GM21390 (cell line): Measurements from ENCODE around the gene ELAC1.
"Not testable (repeated sequence)": the region's sequence is repeated elsewhere in the genome, so short reads cannot be mapped to it uniquely, and the experiment has no call there.

Experiments used
- ATAC-seq: cut with Tn5 transposase; IDR thresholded peaks from one replicate; pipeline ENCODE4 v1.9.1; 2021; ENCODE audit not compliant: unreplicated experiment

ELAC1 gene

DNA sequence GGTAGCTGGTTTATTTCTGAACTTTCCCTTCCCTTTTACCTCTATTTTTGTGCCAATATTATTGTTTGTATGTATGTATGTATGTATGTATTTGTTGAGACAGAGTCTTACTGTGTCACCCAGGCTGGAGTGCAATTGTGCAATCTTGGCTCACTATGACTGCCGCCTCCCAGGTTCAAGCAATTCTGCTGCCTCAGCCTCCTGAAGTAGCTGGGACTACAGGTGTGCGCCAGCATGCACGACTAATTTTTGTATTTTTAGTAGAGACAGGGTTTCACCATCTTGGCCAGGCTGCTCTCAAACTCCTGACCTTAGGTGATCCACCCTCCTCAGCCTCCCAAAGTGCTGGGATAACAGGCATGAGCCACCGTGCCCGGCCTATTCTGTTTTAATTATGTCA lies 4.6 kb downstream of the ELAC1 start:
- not testable (repeated sequence) for ATAC-seq

DNA sequence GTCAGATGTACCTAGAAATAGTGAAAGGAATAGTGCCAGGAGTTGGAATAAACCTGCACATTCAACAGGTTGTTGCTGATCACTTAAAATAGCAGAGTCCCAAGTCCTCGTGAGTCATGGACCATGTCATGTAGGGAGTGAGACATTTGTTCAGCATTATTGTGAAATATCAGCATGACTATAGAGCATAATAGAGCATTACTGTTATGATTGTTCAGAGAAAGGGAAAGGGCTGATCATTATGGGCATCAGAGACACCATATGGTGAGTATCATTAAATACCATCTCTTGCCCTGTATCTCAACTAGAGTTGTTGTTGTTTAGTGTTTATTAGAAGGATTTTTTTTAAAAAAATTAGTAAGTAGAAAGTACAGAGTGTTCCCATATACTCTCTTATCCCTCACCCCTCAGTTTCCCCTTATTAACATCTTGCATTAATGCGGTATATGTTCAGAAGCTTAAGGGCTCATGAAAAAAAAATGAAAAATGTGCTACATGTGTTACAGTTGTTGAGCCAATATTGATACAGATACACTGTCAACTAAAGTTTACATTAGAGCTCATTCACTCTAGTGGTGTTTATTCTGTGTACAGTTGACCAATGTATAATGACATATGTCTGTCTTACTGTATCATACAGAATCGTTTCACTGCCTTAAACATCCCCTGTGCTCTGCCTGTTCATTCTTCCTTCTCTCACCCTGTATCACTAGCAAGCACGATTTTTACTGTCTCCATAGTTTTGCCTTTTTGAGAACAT lies 5.7 kb downstream of the ELAC1 start:
- ATAC-seq: no peak

DNA sequence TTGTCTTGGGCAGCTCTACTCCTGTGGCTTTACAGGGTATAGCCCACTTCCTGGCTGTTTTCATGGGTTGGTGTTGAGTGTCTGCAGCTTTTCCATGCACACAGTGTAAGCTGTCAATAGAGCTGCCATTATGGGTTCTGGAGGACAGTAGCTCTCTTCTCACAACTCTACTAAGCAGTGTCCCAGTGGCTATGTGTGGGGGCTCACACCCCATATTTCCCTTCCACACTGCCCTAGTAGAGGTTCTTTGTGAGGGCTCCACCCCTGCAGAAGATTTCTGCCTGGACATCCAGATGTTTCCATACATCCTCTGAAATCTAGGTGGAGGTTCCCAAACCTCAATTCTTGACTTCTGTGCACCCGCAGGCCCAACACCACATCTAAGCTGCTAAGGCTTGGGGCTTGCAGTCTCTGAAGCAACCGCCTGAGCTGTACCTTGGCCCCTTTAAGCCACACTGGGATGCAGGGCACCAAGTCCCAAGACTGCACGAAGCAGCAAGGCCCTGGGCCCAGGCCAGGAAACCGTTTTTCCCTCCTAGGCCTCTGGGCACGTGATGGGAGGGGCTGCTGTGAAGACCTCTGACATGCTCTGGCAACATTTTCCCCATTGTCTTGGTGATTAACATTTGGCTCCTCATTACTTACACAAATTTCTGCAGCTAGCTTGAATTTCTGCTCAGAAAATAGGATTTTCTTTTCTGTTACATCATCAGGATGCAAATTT lies 9.4 kb downstream of the ELAC1 start:
- no peak for ATAC-seq

DNA sequence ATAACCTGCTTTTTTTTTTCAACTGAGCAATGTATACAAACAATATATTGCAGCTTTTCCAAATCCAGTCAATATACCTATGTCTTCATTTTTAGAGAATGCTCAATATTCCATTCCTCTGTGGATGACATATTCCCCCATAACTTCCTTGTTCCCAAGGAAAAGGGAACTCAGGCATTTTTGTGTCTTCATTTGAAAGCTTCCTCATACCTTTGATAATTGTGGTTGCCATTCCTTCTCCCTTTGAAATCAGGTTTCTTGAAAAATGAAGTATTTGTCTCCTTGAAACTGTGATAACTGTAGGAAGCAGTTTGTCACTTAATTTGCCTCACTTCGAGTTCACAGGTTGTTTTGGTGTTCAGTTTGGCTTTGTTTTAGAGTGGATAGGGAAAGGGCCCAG lies 13.5 kb downstream of the ELAC1 start:
- no peak for ATAC-seq

DNA sequence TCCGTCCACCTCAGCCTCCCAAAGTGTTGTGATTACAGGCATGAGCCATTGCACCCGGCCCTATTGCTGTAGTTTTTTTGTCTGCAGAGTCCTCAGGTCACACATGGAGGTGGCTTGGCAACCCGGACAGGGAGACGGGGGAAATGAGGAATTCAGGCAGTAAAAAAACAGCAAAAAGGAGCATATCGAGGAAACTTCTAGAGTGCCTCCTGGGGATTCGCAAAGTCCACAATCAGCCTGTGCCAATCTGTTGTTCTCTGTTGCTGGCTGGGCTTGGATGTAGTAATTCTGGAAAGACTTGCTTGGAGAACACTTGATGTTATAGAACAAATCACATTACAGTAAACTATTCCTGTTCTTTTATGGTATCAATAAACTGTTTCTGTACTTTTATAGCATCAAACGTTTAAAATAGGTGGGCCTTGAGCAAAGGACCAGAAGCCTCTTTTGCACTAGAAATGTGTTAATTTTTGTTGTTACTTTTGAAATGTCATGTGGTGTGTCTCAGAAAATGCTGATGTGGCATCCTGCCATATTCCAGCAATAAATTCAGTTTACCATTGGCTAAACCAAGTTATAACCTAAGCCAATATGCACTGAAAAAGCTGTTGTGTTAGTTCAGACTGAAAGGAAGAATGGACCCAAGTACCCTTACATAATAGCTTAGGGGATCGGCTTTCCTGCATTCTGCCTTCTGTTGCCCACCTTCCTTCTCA lies 14.4 kb downstream of the ELAC1 start:
- no peak for ATAC-seq

DNA sequence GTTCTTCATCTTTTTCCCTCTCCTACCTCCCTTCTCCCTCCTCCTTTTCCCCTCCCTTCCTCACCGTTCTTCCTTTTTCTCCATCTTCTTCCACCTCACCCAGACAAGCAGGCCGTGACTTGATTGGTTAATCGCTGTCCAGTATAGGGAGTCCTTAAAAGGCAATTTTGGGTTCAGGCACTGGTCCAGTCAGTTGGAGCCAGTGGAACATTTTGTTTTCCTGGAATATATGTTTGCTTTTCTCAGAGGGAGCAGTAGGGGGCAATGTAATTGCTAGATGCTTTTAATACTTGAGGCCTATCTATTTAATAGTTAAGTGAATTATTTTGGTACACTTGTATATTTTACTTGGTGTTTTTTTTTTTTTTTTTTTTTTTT lies 15.0 kb downstream of the ELAC1 start:
- no peak for ATAC-seq

DNA sequence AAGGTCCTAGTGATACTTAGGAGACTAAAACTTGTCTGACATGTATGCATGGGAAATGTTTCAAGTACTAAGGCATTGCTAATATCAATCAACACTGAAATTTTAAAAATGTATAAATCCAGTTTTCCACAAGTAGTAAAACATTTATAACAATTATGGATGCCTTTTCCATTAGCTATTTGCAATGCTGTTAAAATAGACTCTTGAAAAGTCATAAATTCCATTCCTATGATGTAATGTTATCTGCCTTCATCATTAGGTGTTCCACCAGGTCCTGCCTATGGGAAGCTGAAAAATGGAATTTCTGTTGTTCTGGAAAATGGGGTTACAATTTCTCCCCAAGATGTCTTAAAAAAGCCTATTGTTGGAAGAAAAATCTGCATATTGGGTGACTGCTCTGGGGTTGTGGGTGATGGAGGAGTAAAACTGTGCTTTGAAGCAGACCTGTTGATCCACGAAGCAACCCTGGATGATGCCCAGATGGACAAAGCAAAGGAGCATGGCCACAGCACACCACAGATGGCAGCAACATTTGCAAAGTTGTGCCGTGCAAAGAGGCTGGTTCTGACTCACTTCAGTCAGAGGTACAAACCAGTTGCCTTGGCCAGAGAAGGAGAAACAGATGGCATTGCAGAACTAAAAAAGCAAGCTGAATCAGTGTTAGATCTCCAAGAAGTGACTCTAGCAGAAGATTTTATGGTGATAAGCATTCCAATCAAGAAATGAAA lies 18.7 kb downstream of the ELAC1 start:
- no peak for ATAC-seq

DNA sequence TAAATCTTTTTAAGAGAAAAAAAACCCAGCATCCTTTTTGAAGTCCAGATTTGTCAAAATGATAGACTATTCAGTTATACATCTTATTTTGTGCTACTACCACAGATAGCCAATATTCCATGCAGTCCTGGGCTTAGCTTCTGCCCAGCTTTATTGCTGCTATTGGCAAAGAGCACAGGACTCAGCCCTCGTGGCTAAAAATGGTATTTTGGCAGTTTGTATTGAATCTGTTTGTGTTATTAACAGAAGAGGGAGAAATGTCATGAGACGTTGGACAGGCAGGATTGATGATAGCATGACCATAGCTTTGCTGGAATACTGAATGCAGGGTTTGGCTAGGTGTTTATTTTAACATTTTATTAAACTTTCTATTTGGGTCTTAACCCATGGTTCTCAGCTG lies 19.4 kb downstream of the ELAC1 start:
- no peak for ATAC-seq

DNA sequence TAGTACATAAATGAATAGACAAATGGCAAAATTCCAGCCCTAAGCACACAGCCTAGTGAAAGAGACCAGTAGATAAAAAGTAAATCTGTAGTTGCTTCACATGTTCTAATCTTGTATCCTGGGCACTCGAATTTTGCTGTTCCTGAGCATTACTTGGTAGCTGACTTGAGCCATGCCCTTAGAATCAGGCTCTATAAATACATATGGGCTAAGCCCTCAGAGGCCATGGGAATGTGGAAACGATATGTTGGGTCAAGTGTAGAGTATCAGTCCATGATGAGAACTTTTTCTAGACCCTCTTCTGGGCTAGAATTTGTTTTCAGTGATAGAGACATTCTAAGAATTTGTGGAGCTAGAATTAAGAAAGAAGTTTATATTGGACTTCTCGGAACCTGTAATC lies 21.9 kb downstream of the ELAC1 start:
- no peak for ATAC-seq

DNA sequence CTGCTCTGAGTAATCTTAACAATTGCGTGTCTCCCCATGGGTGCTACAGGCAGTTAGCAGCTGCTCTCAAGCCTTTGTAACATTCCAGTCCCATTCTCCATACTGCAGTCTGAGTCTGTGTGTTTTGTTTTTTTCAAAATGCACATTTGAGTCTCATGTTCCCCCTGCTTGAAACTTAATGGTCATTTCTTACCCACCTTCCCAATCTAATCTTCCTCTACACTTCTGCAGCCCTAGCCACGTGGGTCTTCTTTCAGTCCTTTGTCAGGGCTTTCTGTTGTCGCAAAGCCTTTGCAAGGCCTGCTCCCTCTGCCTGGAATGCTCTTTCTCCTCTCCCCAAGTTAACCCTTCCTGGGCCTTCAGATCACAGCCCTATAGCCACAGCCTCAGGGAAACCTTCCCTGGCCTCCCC lies 24.5 kb downstream of the ELAC1 start:
- ATAC-seq: no peak

DNA sequence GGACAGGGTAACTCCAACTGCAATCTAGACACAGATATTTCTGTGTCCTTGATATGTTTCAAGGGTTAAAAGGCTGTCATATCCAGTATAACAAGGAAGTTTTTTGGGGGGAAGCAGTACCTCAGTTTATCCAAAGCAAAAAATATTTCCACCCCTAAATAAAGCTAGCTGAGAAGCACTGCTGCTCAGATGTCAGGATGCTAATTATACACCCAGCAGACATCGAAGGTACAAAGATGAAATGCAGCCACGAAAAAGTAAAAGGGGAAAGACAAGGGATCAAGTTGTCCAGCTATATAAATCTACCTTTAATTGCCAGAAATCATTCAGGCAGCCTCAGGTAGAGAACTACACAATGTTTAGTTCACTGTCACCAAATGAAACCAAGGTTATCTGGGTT lies 26.2 kb downstream of the ELAC1 start:
- ATAC-seq: no peak

DNA sequence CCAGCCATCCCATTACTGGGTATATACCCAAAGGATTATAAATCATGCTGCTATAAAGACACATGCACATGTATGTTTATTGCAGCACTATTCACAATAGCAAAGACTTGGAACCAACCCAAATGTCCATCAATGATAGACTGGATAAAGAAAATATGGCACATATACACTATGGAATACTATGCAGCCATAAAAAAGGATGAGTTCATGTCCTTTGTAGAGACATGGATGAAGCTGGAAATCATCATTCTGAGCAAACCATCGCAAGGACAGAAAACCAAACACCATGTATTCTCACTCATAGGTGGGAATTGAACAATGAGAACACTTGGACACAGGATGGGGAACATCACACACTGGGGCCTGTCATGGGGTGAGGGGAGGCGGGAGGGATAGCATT lies 35.3 kb downstream of the ELAC1 start:
- not testable (repeated sequence) for ATAC-seq

DNA sequence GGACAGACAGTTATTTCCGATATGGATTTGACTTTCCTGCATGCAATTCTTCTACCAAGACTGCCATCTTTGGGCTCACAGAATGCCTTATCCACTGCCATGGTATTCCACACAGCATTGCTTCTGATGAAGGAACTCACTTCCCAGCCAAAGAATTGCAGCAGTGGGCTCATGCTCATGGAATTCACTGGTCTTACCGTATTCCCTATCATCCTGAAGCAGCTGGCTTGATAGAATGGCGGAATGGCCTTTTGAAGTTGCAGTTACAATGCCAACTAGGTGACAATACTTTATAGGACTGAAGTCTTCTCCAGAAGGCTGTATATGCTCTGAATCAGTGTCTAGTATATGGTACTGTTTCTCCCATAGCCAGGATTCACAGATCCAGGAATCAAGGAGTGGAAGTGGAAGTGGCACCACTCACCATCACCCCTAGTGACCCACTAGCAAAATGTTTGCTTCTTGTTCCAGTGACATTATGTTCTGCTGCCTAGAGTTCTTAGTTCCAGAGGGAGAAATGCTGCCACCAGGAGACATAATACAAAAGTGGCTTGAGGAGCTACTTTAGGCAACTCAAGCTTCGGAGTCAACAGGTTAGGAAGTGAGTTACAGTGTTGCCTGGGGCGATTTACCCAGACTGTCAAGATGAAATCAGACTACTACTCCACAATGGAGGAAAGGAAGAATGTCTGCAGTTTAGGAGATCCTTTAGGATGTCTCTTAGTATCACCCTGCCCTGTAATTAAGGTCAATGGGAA lies 38.4 kb downstream of the ELAC1 start:
- no peak for ATAC-seq

DNA sequence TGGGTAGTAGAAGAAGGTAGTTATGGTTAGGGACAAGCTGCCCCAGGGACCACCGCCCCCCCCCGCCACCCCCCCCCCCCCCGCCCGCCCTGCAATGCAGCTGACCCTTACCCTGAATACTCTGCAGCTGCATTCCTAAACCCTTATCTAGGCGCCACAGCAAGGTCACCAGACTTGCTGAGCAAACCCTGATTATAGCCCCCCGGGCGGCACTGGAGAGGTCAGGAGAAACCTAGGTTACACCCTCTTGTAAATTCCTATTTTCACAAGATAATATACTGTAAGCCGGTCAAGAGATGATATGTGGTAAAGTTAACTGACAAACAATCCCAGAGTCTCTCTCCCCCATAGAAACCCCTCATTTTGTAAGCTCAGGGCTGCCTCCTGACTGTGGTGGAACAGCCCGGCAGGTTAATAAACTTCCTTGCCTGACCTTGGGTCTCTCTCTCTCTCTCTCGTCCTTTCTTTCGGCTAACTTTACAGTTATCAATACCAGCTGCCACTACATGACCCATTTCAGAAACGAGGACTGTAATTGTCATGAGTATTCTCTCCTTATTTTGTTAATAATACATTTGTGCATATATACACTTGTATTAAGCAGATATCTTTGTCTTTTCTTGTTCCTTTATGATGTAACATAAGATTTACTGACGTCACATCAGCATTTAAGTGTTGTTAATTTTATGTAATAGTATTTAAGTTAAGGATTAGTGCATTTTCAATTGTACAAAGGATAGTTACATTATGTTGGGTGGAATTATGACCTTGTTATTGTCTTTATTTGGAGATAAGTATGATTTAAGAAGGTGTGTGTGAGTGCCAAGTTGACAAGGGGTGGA lies 39.3 kb downstream of the ELAC1 start:
- ATAC-seq: no peak

DNA sequence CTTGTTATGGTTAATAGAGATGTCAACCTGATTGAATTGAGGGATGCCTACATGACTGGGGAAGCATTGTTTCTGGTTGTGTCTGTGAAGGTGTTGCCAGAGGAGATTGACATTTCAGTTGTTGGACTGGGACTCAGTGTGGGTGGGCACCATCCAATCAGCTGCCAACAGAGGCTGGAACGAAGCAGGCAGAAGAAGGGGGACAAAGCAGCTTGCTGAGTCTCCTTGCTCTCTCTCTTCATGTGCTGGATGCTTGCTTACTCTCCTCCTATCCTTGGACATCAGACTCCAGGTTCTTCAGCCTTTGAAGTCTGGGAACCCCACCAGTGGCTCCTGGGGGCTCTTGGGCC lies 39.9 kb downstream of the ELAC1 start:
- ATAC-seq: no peak

DNA sequence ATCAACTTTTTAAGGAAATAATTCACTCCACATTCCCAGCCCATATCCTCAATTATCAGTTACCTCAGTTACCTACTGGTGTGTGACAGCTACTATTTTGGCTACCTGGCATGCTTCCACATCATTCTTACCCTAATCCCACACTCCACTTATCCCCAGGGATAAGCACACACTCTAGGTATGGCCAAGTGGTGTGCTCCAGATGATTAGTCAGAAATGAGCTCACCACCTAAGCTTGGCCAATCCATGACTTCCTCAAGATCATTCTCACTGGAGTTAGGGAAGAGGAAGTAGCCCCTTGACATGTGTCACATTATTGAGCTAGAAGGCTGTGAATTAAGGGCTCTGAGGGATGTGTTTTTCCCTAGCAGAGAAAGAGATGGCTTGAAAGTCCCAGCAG lies 41.2 kb downstream of the ELAC1 start:
- no peak for ATAC-seq

DNA sequence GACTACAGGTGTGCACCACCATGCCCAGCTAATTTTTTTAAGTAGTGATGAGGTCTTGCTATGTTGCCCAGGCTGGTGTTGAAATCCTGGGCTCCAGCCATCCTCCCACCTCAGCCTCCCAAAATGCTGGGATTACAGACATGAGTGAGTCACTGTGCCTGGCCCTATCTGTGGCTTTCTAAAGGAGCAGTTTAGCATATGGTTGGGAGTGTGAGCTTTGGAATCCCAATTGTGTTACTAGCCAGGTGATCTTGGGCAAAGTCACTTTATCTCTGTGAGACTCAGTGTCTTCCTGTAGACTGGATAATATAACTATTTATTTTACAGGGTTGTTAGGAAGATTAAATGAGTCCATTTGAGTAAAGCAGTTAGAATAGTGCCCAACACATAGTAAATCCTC lies 42.4 kb downstream of the ELAC1 start:
- no peak for ATAC-seq

DNA sequence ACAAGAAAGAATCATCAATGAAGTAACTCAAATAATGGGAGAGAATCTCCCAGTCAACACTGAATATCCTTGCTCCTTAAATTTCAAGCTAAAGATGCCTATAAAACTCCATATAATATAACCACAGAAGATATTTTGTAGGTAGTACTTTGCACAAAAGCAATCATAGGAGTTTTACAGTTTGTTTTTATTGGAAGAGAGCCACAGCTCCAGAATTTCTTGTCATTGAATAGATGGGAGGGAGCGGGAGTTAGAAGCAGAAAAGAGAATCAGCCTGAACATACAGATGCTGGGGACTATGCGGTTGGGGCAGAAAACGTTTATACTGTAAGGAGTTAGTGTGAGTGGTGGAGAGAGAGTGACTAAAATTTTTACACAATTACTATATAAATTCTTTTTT lies 43.9 kb downstream of the ELAC1 start:
- ATAC-seq: no peak

DNA sequence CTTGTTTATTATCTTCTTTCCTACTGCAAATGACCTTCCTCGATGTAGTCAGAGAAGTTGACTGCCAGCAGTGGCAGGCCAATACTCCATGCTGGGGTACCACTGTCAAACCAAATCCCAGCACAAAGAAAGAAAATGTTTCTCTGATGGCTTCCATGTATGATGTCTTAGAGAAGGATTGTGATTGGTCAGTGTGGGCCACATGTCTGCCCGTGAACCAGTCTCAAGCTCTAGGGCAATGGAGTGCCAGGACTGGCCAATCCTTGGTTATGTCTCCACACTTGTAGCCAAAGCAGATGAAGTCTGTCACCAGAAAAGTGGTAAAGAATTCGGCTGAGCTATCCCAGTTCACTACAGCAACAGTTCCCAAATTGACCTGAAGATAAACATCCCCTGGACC lies 44.6 kb downstream of the ELAC1 start:
- no peak for ATAC-seq

DNA sequence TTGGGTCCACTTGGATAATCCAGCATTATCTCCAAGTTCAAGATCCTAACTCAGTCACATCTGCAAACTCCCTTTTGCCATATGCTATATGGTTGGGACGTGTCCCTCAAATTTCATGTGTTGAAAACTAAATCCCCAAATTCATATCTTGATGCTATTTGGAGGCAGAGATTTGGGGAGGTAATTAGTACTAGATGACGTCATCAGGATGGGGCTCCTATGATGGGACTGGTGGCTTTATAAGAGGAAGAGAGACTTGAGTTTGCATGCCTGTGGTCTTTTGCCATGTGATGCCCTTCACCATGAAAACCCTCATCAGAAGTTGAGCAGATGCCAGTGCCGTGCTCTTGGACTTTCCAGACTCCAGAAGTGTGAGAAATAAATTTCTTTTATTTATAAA lies 45.4 kb downstream of the ELAC1 start:
- ATAC-seq: no peak
